ENCODE data around the gene FSIP1.

Gene FSIP1

DNA sequence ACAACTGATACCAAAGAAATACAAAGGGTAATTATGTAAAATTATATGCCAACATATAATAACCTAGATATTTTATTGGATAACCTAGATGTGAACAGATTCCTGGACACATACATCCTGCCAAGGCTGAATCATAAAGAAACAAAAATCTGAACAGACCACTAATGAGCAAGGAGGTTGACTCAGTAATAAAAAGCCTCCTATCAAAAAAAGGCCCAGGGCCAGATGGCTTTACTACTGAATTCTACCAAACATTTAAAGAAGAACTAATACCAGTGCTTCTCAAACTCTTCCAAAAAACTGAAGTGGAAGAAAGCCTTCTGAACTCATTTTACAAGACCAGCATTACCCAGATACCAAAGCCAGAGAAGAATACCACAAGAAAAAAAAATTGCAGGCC lies 169.4 kb downstream of the FSIP1 start:
- DNase-seq, result no peak

DNA sequence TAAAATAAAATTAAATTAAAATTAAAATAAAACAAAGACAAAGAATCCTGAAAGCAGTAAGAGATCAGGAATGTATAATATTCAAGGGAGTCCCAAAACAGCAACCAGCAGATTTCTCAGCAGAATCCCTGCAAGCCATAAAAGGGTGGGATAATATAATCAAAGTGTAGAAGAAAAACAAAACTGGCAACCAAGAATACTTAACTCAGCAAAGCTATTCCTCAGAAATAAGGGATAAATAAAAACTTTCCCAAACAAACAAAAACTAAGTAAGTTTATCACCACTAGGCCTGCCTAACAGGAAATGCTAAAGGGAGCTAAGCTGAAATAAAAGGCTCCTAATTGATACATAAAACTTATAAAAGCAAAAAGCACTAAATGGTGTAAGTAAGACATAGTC lies 172.0 kb downstream of the FSIP1 start:
- no peak for DNase-seq

DNA sequence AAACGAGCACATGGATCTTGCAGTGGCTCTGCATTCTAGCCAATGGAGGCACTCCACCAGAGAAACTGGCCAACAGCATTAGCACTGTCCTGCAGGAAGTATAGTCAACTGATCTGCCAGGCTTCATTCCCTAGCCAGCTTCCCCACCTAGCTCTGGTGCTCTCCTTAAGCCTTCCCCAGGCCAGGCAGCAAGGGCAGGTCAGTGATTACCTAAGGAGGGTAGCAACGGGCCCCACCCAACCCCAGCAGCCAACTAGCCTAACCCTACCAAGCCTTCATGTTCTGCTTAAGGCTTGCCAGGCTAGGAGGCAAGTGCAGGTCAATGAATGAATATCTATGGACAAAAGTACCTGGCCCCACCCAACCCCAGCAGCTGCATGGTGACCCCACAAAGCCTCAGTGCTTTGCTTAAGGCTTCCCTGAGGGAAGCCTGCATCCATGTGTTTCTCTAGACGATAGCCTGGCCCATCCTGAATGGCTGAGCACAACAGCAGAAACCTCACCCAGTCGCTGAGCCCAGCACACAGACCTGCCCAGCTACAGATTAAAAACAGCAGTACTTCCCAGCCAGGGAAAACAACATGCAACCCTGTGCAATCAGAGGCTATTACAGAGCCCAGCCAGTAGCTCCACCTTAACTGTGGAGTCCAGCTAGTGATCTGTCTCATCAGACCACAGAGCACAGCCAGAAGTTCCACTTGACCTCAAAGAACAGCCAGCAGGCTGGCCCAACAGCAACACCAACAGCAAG lies 173.3 kb downstream of the FSIP1 start:
- DNase-seq, result no peak

DNA sequence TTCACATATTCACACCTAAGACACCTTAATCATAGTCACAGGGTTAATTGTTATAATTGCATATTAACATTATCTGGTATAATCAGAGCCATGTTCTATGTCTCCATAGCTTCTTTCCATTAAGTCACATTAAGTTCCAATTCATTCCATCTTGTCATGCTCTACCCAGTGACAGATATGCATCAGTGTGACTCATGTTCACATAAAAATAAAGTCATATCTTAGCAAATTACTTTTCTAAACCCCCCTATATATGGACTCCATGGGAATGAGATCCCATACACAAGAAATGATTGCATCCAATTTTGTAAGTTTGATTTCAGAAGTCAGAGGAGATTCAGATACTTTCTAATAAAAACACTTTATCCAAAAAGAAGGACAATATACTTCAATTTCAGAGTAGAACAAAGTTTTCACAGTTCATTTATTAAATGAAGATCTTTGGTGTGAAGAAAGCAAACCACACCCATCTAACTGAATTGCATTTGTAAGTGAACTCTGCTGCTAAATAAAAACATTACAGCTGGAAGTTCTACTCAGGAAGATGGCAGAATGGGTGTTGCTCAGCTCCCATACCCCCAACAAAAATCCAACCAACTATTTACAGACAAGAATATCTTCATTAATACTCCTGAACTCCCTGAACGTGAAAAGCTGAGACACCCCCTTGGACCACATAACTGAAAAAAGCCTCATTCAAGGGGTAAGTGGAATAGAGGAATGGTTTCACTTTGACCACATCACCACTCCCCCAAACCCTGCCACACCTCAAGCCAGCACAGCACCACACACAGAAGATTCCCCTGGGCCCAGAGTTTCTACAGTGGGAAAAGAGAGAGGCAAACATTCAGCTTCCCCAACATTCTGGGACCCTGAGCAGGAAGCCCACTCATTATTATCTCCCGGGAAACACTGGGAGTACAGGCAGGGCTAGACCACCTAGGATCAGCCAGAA lies 174.2 kb downstream of the FSIP1 start:
- no peak for DNase-seq

DNA sequence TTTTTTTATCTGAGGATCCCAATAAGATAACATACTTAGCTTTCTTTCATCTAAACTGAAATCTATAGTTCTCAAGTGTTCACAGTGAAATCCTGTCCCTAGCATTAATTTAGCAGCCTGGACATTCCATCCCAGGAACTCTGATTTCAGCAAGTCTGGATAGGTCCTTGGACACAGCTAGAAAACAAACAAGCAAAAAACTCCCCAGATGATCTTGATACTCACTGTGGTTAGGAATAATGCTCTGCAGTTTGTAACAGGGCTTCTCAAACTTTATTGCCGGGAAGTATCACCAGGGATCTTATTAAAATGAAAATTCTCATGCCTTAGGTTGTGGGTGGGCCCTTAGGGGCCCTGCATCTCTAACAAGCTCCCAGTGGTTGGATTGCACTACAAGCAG lies 177.5 kb downstream of the FSIP1 start:
- DNase-seq, result no peak

DNA sequence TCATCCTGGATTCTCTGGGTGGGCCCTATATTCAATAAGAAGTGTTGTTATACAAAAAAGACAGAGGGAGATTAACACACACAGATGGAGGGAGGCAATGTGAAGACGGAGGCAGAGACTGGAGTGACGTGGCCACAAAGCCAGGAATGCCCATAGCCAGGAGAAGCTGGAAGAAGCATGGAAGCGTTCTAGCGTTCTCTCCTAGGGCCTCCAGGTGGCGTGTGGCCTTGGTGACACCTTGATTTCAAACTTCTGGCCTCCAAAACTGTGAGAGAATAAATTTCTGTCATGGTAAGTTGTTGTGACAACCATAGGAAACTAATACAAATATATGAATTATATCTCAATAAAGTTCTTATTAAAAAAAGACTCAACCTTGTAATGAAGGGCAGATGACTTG lies 180.5 kb downstream of the FSIP1 start:
- DNase-seq, result no peak

DNA sequence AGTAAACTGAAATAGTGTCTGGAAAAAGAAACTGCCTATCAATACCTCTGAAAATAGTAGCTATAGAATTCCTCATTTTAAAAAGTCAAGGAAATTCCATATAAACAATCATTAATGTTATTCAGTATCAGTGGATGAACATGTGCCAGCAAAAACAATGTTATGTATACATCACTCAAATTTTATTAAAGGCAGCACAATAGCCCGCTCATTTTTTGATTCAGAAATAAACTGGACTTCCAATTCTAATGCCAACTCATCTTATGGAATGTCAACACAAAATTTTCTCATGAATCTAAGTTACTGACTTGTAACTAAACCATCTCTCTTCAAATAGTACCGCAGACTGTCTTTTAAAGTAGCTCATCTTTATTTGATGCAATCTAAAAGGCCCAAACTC lies 182.8 kb downstream of the FSIP1 start:
- no peak for DNase-seq

DNA sequence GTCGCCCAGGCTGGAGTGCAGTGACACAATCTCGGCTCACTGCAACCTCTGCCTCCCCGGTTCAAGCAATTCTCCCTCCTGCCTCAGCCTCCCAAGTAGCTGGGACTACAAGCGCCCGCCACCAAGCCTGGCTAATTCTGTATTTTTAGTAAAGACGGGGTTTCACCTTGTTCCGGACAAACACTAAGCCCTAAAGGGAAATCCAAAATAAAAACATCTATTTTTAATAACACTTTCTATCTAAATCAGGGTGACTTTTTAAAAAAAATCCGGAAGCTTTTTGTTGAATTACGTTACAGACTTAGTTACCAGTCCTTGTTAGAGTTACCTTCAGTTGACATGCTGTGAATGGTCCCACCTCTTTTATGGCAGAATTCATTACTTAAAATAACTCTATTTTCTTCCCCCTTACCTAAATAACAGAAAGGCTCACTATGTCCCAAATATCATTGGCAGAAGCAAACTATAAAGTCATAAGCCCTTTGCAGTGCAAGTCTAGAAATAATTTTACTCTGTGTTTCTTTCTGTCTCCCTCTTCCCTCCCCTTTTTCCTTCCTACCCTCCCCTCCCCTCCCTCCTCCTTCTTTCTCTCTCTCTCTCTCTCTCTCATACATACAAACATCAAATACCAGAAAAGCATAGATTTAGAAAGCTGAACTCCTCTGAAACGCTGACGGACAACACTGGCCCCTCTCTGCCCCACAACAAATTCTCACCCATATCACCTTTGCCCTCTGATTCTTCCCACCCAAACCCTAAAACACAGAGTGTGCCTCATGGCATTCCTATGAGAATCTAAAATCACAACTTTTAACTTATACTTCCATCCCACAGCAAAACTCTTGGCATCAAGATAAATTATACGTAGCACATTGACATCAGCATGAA lies 183.4 kb downstream of the FSIP1 start:
- DNase-seq, result no peak

DNA sequence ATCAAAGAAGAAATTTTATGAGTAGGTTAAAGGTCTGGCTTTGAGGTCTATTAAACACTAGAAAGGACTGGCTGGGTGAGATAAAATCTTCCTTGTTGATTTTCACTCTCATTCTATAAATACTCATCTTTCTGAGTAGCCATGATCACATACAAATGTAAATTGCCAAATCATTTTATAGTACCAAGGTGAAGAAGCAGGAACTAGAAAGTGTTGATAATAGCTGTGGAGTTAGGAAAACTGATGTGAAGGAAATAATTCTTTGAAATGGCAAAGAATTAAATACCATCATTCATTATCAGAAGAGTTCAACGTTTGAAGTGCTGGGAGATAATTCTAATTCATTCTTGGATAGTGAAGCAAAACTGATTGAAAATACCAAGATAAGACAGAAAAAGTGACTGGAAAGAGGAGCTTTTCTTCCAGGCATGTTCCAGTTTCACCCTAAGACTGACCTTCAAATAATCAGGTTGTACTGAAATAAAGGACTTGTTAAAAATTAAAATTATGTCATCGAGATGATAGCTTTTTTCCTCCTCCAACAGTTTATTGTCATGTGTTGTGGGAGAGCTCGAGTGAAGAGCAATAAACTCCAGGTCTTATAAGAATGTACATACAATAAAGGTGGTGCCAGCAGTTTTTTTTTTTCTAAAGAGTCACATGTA lies 184.3 kb downstream of the FSIP1 start:
- no peak for DNase-seq

DNA sequence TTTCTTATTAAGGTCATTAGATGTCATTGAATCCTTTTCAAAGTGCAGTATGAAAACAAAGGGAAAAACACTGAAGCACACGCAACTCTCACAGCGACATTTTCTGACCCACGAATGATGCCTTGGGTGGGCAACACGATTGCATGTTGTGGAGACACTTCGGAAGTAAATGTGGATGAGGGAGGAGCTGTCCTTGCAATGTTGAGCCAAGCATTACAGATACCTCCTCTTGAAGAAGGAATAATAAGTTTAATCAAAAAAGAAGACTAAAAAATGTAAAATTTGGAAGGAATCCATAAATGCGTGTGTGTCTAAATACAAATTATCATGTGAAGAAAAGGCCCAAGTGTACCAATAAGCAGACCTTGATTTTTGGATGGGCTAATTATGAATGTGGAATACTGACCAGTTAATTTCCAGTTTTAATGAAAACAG lies 184.9 kb downstream of the FSIP1 start:
- no peak for DNase-seq

DNA sequence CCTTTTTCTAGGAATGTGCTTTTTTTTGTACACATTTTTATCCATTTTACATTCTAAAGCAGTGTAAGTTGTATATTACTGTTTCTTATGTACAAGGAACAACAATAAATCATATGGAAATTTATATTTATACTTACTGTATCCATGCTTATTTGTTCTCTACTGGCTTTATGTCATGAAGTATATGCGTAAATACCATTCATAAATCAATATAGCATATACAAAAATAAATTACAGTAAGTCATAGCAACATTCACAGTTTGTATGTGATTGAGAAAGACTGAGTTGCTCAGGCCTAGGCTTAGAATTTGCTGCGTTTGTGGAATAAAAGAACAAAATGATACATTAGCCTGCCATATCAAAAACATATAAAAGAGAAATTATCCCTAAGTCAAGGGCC lies 185.3 kb downstream of the FSIP1 start:
- DNase-seq, result no peak

DNA sequence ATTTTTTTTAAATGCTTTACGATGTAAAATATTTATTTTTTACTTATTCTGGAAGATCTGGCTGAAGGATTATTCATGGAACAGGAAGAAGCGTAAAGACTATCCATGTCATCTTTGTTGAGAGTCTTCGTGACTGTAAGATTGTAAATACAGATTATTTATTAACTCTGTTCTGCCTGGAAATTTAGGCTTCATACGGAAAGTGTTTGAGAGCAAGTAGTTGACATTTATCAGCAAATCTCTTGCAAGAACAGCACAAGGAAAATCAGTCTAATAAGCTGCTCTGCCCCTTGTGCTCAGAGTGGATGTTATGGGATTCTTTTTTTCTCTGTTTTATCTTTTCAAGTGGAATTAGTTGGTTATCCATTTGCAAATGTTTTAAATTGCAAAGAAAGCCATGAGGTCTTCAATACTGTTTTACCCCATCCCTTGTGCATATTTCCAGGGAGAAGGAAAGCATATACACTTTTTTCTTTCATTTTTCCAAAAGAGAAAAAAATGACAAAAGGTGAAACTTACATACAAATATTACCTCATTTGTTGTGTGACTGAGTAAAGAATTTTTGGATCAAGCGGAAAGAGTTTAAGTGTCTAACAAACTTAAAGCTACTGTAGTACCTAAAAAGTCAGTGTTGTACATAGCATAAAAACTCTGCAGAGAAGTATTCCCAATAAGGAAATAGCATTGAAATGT lies 186.1 kb downstream of the FSIP1 start:
- no peak for DNase-seq

DNA sequence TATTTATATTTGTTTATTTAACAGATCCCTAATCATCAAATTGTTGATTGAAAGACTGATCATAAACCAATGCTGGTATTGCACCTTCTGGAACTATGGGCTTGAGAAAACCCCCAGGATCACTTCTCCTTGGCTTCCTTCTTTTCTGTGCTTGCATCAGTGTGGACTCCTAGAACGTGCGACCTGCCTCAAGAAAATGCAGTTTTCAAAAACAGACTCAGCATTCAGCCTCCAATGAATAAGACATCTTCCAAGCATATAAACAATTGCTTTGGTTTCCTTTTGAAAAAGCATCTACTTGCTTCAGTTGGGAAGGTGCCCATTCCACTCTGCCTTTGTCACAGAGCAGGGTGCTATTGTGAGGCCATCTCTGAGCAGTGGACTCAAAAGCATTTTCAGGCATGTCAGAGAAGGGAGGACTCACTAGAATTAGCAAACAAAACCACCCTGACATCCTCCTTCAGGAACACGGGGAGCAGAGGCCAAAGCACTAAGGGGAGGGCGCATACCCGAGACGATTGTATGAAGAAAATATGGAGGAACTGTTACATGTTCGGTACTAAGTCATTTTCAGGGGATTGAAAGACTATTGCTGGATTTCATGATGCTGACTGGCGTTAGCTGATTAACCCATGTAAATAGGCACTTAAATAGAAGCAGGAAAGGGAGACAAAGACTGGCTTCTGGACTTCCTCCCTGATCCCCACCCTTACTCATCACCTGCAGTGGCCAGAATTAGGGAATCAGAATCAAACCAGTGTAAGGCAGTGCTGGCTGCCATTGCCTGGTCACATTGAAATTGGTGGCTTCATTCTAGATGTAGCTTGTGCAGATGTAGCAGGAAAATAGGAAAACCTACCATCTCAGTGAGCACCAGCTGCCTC lies 187.1 kb downstream of the FSIP1 start:
- no peak for DNase-seq

DNA sequence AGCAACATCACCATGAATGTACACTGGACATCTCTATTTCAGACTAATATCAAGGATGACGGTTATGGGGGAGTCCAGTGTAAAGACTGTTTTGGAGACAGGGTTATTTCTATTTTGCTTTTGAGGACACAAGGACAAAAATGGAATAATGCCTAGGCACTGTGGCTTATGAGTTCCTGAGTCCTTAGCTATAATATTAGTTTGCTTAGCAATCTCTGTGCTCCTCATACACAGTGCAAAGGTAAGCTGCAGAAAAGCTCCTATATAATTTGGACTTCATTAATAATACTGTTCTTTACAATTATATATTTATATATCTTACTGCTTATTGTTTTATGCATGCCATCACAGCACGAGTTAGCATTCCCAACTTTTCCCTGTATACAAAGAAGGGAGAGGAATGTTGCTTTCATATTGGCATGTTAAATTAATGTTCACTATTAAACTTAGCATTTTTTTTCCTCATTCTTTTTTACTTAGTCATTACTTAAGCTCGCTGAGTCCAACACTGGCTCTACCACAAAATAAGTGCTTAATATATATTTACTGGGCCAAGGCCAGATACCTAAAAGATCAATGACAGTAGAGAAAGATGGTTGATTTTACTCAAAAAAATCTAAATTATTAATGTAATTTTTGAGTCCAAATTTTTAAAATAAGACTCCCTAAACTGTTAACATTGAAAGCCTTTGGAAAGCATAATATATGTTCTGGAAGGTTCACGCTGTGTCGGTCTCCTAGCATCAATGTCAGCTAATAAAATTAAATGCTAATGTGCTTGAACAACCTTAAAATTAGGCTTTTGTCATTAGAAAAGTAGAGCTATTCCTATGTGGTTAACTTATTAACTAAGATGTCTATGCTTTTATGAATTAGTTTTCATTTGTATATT lies 187.9 kb downstream of the FSIP1 start:
- no peak for DNase-seq

DNA sequence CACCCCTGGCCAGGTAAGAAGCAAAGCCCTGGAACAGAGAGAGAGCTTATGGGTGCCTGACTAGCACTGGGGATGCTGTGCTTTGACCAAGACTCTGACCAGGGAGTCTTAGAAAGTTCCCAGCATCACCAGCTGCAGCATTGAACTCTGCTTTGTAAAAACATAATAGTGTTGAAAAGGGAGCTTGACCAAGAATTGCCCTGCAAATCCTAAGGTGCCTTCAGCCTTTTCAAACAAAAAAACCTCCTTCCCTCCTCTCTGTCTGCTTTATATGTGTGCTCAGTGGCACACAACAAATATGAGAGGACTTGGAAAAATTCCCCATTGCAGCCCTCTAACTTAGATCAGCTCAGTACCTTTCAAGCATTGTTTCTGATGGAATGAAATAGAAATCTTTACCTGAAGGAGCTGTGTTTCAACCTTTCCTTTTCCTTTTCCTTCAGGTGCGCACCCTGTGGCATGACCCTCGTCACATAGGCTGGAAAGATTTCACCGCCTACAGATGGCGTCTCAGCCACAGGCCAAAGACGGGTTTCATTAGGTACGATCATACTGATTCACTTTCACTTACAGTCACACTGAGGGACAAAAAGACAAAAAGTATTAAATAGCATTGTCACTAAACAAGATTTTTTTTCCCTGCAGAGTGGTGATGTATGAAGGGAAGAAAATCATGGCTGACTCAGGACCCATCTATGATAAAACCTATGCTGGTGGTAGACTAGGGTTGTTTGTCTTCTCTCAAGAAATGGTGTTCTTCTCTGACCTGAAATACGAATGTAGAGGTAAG lies 188.8 kb downstream of the FSIP1 start:
- DNase-seq, result peak; percentile 41

DNA sequence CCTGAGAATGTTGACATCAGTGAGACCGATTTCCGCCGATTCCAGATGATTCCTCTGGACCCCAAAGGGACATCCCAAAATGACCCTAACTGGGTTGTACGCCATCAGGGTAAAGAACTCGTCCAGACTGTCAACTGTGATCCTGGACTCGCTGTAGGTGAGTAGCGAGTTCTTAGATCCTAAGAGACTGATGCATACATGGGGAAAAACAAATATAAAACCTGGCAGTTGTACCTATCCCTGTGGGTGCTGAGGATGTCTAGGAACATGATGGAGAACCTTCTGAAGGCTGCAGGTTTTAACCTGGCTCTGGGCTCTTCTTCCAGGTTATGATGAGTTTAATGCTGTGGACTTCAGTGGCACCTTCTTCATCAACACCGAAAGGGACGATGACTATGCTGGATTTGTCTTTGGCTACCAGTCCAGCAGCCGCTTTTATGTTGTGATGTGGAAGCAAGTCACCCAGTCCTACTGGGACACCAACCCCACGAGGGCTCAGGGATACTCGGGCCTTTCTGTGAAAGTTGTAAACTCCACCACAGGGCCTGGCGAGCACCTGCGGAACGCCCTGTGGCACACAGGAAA lies 189.5 kb downstream of the FSIP1 start:
- no peak for DNase-seq

DNA sequence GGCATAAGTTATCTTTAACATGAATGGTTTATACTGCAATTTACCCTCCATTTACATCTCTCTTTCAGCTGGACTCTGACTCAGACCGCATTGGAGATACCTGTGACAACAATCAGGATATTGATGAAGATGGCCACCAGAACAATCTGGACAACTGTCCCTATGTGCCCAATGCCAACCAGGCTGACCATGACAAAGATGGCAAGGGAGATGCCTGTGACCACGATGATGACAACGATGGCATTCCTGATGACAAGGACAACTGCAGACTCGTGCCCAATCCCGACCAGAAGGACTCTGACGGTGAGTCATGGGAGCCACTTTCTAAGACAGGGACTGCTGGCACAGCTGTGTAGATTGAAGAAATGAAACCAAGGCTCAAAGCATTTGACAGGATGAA lies 190.1 kb downstream of the FSIP1 start:
- DNase-seq, result no peak

DNA sequence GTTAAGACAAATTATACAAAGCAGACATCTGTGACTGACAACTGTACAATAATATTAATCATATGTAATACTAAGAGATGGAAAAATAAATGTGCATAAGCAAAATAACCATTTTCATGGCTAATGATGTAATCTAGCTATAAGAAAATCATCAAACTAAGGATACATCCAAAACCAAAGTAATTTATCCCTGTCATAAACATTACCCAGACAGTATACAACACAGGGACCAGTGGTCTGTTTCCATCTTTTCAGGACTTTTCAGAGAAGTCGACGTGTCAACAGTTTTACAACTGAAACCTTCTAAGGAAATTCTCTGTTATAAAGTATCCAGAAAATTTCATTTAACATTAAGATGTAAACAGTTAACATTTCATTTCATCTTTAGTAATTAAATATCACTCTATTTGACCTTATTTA lies 190.7 kb downstream of the FSIP1 start:
- DNase-seq, result no peak
